GM12865 (cell line): Measurements from ENCODE around the gene ROBO1.
"Not testable (repeated sequence)": the region's sequence is repeated elsewhere in the genome, so short reads cannot be mapped to it uniquely, and the experiment has no call there.

ENCODE experiments used
- DNase-seq: peaks from one replicate; pipeline ENCODE4 v3.0.0; 2010; ENCODE audit warnings: low read depth
- H3K4me3 ChIP-seq: 2 replicates; pipeline ENCODE4 v1.5.1; 2011; ENCODE audit warnings: mild to moderate bottlenecking, low read depth, low read length, control low read depth
- CTCF ChIP-seq: IDR thresholded peaks from 2 replicates; pipeline ENCODE4 v1.5.1; 2011; ENCODE audit warnings: low read length, control low read depth, low read depth, inconsistent platforms; ENCODE audit not compliant: insufficient read depth; ENCODE audit errors: missing control alignments

The ROBO1 gene

GRCh38 chr3:79183496-79183895, 584.3 kb downstream of the ROBO1 start:
- no peak for TF ChIP-seq CTCF
- no peak for DNase-seq
- H3K4me3 ChIP-seq = no peak overlapping the region

GRCh38 chr3:79178471-79179180, 589.2 kb downstream of the ROBO1 start:
- no peak for TF ChIP-seq CTCF

GRCh38 chr3:79175870-79176269, 591.9 kb downstream of the ROBO1 start:
- H3K4me3 ChIP-seq = no peak overlapping the region
- no peak for DNase-seq
- no peak for TF ChIP-seq CTCF

More at GRCh38 chr3:79178471-79179180, 589.2 kb downstream of the ROBO1 start:
- H3K4me3 ChIP-seq = no peak overlapping the region
- no peak for DNase-seq

- not testable (repeated sequence) for H3K4me3 ChIP-seq
These were observed 594.5 kb downstream of the ROBO1 start for GRCh38 chr3:79173259-79173658.

GRCh38 chr3:79172241-79172640, 595.6 kb downstream of the ROBO1 start:
- no peak for TF ChIP-seq CTCF
- no peak overlapping the region for H3K4me3 ChIP-seq
- no peak for DNase-seq

More at GRCh38 chr3:79173259-79173658, 594.5 kb downstream of the ROBO1 start:
- DNase-seq = not testable (repeated sequence)

GRCh38 chr3:79170021-79170420, 597.8 kb downstream of the ROBO1 start:
- no peak for TF ChIP-seq CTCF

GRCh38 chr3:79167651-79168416, 600.0 kb downstream of the ROBO1 start:
- DNase-seq = no peak
- no peak overlapping the region for H3K4me3 ChIP-seq
- no peak for TF ChIP-seq CTCF

More at GRCh38 chr3:79170021-79170420, 597.8 kb downstream of the ROBO1 start:
- H3K4me3 ChIP-seq = no peak overlapping the region
- no peak for DNase-seq
